HUES64 (cell line): Measurements from ENCODE around the gene MAD2L1BP.

ENCODE experiments used
- H3K27ac ChIP-seq: 2 replicates; pipeline ENCODE4 v1.7.0; 2013; ENCODE audit warnings: low read depth, low read length, inconsistent platforms
- H3K27me3 ChIP-seq: 2 replicates; pipeline ENCODE4 v1.6.1; 2013; ENCODE audit warnings: mild to moderate bottlenecking, low read length; ENCODE audit not compliant: insufficient read depth
- H3K36me3 ChIP-seq: 2 replicates; pipeline ENCODE4 v1.6.1; 2013; ENCODE audit warnings: mild to moderate bottlenecking, low read length; ENCODE audit not compliant: insufficient read depth
- H3K4me1 ChIP-seq: 2 replicates; pipeline ENCODE4 v1.6.1; 2013; ENCODE audit warnings: mild to moderate bottlenecking, low read length, moderate library complexity; ENCODE audit not compliant: insufficient read depth
- H3K4me3 ChIP-seq: 2 replicates; pipeline ENCODE4 v1.5.1; 2013; ENCODE audit warnings: mild to moderate bottlenecking, low read length, moderate library complexity
- H3K9ac ChIP-seq: 2 replicates; pipeline ENCODE4 v1.6.1; 2013; ENCODE audit warnings: mild to moderate bottlenecking, low read depth, low read length
- H3K9me3 ChIP-seq: 2 replicates; pipeline ENCODE4 v1.6.1; 2013; ENCODE audit warnings: low read depth, low read length; ENCODE audit not compliant: insufficient read depth
- WGBS: fragments of 150-250, 120-280 bp; methylation state at CpG from one replicate; pipeline ENCODE4 v1.1.7; 2013; ENCODE audit warnings: missing lambda C conversion rate; 5-methylcytosine and 5-hydroxymethylcytosine counted together

Gene MAD2L1BP

DNA sequence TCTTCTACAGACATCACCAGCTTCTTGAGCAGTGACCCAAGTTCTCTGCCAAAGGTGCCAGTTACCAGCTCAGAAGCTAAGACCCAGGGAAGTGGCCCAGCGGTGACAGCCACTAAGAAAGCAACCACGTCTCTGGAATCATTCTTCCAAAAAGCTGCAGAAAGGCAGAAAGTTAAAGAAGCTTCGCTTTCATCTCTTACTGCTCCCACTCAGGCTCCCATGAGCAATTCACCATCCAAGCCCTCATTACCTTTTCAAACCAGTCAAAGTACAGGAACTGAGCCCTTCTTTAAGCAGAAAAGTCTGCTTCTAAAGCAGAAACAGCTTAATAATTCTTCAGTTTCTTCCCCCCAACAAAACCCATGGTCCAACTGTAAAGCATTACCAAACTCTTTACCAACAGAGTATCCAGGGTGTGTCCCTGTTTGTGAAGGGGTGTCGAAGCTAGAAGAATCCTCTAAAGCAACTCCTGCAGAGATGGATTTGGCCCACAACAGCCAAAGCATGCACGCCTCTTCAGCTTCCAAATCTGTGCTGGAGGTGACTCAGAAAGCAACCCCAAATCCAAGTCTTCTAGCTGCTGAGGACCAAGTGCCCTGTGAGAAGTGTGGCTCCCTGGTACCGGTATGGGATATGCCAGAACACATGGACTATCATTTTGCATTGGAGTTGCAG is 21.8 kb upstream of the MAD2L1BP start:
- no peak overlapping the region for H3K27ac ChIP-seq

DNA sequence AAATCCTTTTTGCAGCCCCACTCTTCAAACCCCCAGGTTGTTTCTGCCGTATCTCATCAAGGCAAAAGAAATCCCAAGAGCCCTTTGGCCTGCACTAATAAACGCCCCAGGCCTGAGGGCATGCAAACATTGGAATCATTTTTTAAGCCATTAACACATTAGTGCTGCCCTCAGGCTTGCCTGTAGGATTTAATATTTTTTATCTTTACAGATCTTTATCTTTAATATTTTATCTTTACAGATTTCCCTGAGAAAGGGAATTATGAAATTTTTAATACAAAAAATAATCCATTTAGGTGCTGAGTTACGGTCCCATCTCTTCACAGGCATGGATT is 21.3 kb upstream of the MAD2L1BP start:
- WGBS, result 94% methylated on average over 3 of the region's 3 CpGs
- H3K36me3 ChIP-seq, result peaks cover 41% of the 10 kb centered on the region
- H3K4me3 ChIP-seq, result no peak overlapping the region
- no peaks in the 10 kb centered on the region for H3K9me3 ChIP-seq
- H3K9ac ChIP-seq, result no peak overlapping the region
- no peaks in the 10 kb centered on the region for H3K4me1 ChIP-seq
- H3K27me3 ChIP-seq, result no peaks in the 10 kb centered on the region
- H3K27ac ChIP-seq, result no peak overlapping the region

More for the DNA sequence above, 21.8 kb upstream of the MAD2L1BP start:
- no peaks in the 10 kb centered on the region for H3K9me3 ChIP-seq
- no peaks in the 10 kb centered on the region for H3K27me3 ChIP-seq
- no peak overlapping the region for H3K4me3 ChIP-seq
- H3K36me3 ChIP-seq, result peaks cover 39% of the 10 kb centered on the region
- no peak overlapping the region for H3K9ac ChIP-seq
- H3K4me1 ChIP-seq, result no peaks in the 10 kb centered on the region
- WGBS, result 95% methylated on average over 6 of the region's 6 CpGs

DNA sequence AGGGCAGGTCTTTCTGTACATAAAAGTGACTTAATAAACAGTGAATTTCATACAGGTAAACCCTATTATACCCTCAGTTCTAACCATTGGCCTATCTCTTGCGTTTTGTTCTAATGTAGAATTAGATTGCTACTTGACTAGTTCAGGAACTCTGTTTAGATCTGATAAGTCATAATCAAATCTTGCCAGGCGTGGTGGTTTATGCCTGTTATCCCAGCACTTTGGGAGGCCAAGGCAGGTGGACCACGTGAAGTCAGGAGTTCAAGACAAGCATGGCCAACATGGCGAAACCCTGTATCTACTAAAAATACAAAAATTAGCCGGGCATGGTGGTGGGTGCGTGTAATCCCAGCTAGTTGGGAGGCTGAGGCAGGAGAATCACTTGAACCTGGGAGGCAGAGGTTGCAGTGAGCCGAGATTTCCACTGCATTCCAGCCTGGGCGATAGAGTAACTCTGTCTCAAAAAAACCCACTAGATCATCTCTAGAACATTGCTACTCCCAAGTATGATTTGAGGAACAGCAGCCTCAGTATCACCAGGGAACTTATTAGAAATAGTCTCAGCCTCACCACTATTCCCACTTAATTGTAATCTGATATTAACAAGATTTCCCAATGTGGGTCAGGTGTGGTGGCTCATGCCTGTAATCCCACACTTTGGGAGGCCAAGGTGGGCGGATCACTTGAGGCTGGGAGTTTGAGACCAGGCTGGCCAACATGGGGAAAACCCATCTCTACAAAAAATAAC is 18.7 kb upstream of the MAD2L1BP start:
- H3K9ac ChIP-seq, result no peak overlapping the region
- no peaks in the 10 kb centered on the region for H3K9me3 ChIP-seq
- WGBS, result 92% methylated on average over 9 of the region's 9 CpGs
- no peak overlapping the region for H3K4me3 ChIP-seq
- H3K36me3 ChIP-seq, result peaks cover 46% of the 10 kb centered on the region
- no peak overlapping the region for H3K27ac ChIP-seq
- H3K4me1 ChIP-seq, result no peaks in the 10 kb centered on the region
- no peaks in the 10 kb centered on the region for H3K27me3 ChIP-seq

DNA sequence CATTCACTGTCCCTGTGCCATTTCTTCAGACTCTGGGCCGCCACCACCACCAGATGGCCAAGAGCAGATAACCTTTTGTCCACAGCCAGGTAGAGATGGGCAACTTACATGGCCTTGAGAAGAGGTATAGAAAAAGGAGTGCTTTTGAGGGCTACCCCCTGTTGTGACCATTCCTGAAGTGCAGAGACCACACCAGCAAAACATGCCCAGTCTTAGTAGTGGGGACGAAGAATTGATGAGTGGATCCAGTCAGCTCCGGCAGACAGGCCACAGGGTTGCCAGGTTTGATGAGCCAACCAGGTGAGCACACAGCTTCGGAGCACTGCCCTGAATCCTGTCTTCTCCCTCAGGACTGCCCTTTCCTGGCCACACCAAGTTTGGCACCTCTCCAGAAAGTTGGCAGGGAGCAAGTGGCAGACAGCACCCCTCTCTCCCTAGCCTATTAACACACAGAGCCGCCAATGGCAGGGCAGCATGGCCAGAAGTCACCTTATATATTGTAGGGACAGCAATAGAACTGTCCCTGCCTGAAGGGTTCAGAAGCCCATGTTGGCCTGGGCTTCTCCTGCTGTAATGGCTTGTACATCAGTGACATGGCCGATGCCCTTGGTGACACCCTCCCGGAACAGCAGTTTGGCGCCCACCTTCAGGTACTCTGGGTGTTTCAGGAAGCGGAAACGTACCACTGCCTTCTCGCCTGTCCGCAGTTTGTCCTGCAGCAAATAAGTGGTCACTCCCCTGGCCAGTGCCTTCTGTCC is 14.4 kb upstream of the MAD2L1BP start:
- Histone ChIP-seq H3K9me3 (no peaks in the 10 kb centered on the region), H3K9ac (no peak overlapping the region), H3K4me3 (no peak overlapping the region), H3K4me1 (no peaks in the 10 kb centered on the region), H3K27me3 (no peaks in the 10 kb centered on the region), H3K27ac (no peak overlapping the region), H3K36me3 (peaks cover 71% of the 10 kb centered on the region)
- 96% methylated on average over 12 of the region's 12 CpGs for WGBS

DNA sequence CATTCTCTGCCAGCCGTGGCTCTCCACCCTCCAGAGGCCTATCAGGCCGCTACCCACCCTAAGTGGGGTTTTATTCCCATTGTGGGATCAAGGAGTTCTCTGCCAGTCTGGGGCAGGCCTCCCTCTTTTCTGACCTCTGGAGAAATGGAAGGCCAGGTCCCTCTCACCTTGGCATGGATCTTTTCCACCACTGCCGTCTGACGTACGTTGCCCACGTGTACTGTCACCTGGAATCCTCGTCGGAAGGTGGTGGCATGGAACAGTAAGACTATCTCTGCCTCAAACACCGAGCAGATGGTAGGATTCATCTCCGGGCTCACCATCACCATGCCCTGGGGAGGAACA is 13.8 kb upstream of the MAD2L1BP start:
- Histone ChIP-seq H3K27me3 (no peaks in the 10 kb centered on the region), H3K4me3 (no peak overlapping the region), H3K4me1 (no peaks in the 10 kb centered on the region), H3K27ac (no peak overlapping the region), H3K36me3 (peaks cover 76% of the 10 kb centered on the region), H3K9me3 (no peaks in the 10 kb centered on the region), H3K9ac (no peak overlapping the region)
- WGBS, result 96% methylated on average over 10 of the region's 10 CpGs

- 95% methylated on average over 10 of the region's 10 CpGs for WGBS
- Histone ChIP-seq H3K9me3 (no peaks in the 10 kb centered on the region), H3K36me3 (peaks cover 83% of the 10 kb centered on the region), H3K4me1 (no peaks in the 10 kb centered on the region), H3K27me3 (no peaks in the 10 kb centered on the region), H3K9ac (no peak overlapping the region), H3K4me3 (no peak overlapping the region), H3K27ac (no peak overlapping the region)
Observed at GRCh38 chr6:43622541-43622940, 13.1 kb upstream of the MAD2L1BP start.

DNA sequence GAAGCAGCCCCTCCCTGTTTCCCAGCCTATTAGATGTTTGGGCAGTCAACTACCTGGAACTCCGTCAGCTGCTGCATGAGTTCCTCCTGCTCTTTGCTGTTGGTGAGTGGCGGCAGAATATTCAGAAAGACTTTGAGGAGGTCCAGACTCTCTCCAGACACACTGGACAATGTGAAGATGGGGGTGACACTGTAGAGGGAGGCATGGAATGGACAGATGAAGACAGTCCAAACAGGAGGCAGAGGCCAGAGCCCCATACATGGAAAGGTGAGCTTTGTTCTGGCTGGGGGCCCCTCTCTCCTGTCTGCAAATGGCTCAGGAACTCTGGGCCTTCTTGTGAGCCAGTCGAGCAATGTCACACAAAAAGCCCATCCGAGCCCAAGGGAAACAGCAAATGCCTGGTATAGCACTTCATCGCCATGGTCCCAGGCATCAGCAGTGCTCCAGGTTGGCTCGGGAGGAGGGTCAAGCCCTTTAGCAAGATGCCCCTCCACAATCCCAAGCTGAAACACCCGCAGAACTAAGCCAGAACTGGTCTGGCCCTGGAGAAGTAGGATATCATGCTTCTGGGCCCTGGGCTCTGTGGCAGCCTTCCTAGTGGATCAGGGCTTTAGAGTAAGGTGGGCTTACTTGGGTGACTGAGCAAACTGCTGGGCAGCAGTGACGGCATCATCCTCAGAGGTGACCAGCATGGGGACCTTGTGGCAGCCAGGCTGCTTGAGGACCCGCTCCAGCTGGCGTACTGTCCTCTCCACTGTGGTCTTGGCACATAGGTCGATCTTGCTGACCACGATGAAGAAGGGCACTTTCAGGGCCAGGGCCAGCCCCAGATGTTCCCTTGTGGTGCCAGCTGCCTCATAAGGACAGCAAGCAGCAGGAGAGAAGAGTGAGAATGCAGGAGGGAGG is 11.5 kb upstream of the MAD2L1BP start:
- H3K9me3 ChIP-seq, result no peaks in the 10 kb centered on the region
- H3K9ac ChIP-seq, result no peak overlapping the region
- no peaks in the 10 kb centered on the region for H3K27me3 ChIP-seq
- H3K27ac ChIP-seq, result no peak overlapping the region
- 94% methylated on average over 12 of the region's 12 CpGs for WGBS
- no peak overlapping the region for H3K4me3 ChIP-seq
- no peaks in the 10 kb centered on the region for H3K4me1 ChIP-seq
- H3K36me3 ChIP-seq, result peaks cover 82% of the 10 kb centered on the region

GRCh38 chr6:43624786-43625288 is 10.8 kb upstream of the MAD2L1BP start:
- 96% methylated on average over 7 of the region's 7 CpGs for WGBS
- Histone ChIP-seq H3K4me1 (no peaks in the 10 kb centered on the region), H3K27me3 (no peaks in the 10 kb centered on the region), H3K4me3 (no peak overlapping the region), H3K36me3 (peaks cover 75% of the 10 kb centered on the region), H3K9ac (no peak overlapping the region), H3K27ac (no peak overlapping the region), H3K9me3 (no peaks in the 10 kb centered on the region)

DNA sequence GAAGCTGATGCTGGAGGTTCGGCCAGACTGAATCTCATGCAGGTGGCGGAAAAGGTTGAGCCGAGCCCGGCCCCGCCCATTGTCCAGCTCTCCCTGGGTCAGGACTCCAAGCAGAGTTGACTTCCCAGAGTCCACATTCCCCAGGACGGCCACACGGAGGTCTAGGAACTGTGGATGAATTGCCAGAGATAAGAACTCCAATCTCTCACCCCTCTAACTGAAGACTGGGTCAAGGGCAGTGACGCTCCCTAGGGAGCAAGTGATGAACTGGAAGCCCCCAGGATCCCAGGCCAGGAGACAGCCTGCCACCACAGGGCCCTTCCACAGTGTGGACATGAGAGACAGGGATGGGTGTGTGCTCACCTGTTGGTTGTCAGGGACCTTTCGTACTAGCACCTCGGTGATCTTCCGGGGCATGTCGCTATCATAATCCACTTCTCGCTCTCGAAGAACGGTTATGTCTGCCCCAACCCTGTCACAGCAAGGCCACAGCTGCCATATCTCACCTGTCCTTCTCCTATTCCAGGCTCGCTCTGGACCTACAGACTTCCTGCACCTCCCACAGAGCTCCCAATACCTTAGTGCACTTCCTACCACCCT is 10.1 kb upstream of the MAD2L1BP start:
- whole genome bisulfite sequencing, result 94% methylated on average over 16 of the region's 16 CpGs
- Histone ChIP-seq H3K4me1 (no peaks in the 10 kb centered on the region), H3K36me3 (peaks cover 69% of the 10 kb centered on the region), H3K9ac (no peak overlapping the region), H3K27ac (no peak overlapping the region), H3K27me3 (no peaks in the 10 kb centered on the region), H3K4me3 (no peak overlapping the region), H3K9me3 (no peaks in the 10 kb centered on the region)

DNA sequence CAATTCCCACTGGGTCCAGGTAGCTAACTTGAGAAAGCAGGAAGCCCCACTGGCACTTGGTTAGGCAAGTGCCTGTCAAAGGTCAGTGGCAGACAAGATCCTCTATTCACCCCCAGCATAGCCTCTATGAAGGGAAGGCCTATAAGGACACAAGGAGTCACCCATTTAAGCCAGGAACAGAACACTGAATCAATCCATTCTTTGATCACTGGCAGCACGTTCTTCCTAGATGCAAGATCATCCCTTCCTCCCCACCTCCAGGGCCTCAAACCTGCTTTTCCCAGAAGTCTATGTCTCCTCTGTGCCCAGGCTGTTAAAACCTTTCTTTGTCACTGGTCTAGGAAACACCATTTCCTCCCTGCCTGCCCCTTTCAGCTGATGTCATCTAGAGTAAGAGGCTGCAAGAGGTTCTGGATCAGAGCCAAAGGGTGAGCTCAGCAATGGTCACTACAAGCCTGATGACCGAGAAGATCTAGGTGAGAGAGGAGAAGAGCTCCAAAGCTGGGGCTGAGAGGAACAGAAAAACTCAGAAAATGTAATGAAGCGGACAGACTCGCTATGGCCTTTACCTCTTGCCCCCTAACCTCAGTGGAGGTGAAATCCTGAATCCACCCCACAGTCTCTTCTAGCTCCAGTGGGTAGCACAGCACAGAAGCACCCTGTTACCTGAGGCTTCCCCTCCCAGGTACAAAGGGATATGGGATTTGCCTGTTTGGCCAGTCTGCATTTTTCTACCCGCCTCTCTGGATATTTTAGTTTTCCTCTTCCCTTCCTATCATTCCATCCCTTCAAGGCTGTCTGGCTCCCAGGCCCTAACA is 8.4 kb upstream of the MAD2L1BP start:
- Histone ChIP-seq H3K27me3 (no peaks in the 10 kb centered on the region), H3K27ac (no peak overlapping the region), H3K9me3 (no peaks in the 10 kb centered on the region), H3K9ac (no peak overlapping the region), H3K4me3 (no peak overlapping the region), H3K36me3 (peaks cover 52% of the 10 kb centered on the region), H3K4me1 (no peaks in the 10 kb centered on the region)
- 94% methylated on average over 5 of the region's 5 CpGs for WGBS
